HUES6 (cell line): ENCODE results near the gene CSRP3.
A peak's percentile ranks its signal among the peaks of the same experiment; 100 is the strongest.

ENCODE experiments used
- H3K27ac ChIP-seq: 2 replicates; pipeline ENCODE4 v1.7.0; 2013; ENCODE audit warnings: low read depth, mild to moderate bottlenecking, low read length, inconsistent platforms
- H3K27me3 ChIP-seq: 2 replicates; pipeline ENCODE4 v1.6.1; 2013; ENCODE audit warnings: low read length; ENCODE audit not compliant: control insufficient read depth, insufficient read depth
- H3K36me3 ChIP-seq: 2 replicates; pipeline ENCODE4 v1.6.1; 2013; ENCODE audit warnings: low read length; ENCODE audit not compliant: control insufficient read depth, insufficient read depth
- H3K4me1 ChIP-seq: 2 replicates; pipeline ENCODE4 v1.6.1; 2013; ENCODE audit warnings: low read length; ENCODE audit not compliant: control insufficient read depth, insufficient read depth
- H3K4me3 ChIP-seq: 2 replicates; pipeline ENCODE4 v1.5.1; 2013; ENCODE audit warnings: low read depth, low read length
- H3K9ac ChIP-seq: one replicate; pipeline ENCODE4 v1.6.1; 2013; ENCODE audit warnings: mild to moderate bottlenecking, low read length
- H3K9me3 ChIP-seq: 2 replicates; pipeline ENCODE4 v1.6.1; 2013; ENCODE audit warnings: low read depth, low read length; ENCODE audit not compliant: control insufficient read depth, insufficient read depth

Gene CSRP3

GRCh38 chr11:19201737-19202605, at the start of gene CSRP3:
TSS of gene CSRP3 (minus strand) at chr11:19201983. CDS start at chr11:19192448, 9,535 bp downstream.
- H3K9ac ChIP-seq: no peak within 1 kb of the TSS
- H3K27ac ChIP-seq: no peak within 1 kb of the TSS
- H3K4me3 ChIP-seq: no peak within 1 kb of the TSS
- no peaks in the 10 kb centered on the region for H3K27me3 ChIP-seq
- no peaks in the 10 kb centered on the region for H3K4me1 ChIP-seq
- peaks cover 6% of the 10 kb centered on the region; the same call in 1 of the 2 replicates for H3K9me3 ChIP-seq
- H3K36me3 ChIP-seq: no peaks in the 10 kb centered on the region

- Histone ChIP-seq H3K9me3 (peaks cover 6% of the 10 kb centered on the region; the same call in 1 of the 2 replicates), H3K9ac (no peak overlapping the region), H3K27me3 (no peaks in the 10 kb centered on the region), H3K4me3 (no peak overlapping the region), H3K4me1 (no peaks in the 10 kb centered on the region), H3K27ac (no peak overlapping the region), H3K36me3 (no peaks in the 10 kb centered on the region)
These were observed 49.8 kb upstream of the CSRP3 start for GRCh38 chr11:19251577-19251976.

GRCh38 chr11:19246816-19247215, 45.0 kb upstream of the CSRP3 start:
- Histone ChIP-seq H3K9me3 (peaks cover 3% of the 10 kb centered on the region; the same call in 1 of the 2 replicates), H3K4me1 (peaks cover 7% of the 10 kb centered on the region; the same call in 1 of the 2 replicates), H3K27ac (no peak overlapping the region), H3K4me3 (no peak overlapping the region), H3K9ac (no peak overlapping the region), H3K27me3 (peaks cover 31% of the 10 kb centered on the region), H3K36me3 (no peaks in the 10 kb centered on the region)

- Histone ChIP-seq H3K4me3 (no peak overlapping the region), H3K9ac (no peak overlapping the region), H3K27me3 (peaks cover 33% of the 10 kb centered on the region), H3K36me3 (no peaks in the 10 kb centered on the region), H3K4me1 (peaks cover 7% of the 10 kb centered on the region; the same call in 1 of the 2 replicates), H3K9me3 (peaks cover 3% of the 10 kb centered on the region; the same call in 1 of the 2 replicates), H3K27ac (no peak overlapping the region)
These were observed 43.6 kb upstream of the CSRP3 start for GRCh38 chr11:19245351-19245750.

- no peaks in the 10 kb centered on the region for H3K36me3 ChIP-seq
- peaks cover 7% of the 10 kb centered on the region; the same call in 1 of the 2 replicates for H3K4me1 ChIP-seq
- no peak overlapping the region for H3K27ac ChIP-seq
- H3K9me3 ChIP-seq: peaks cover under 1% of the 10 kb centered on the region; the same call in 1 of the 2 replicates
- H3K27me3 ChIP-seq: peaks cover 33% of the 10 kb centered on the region
- no peak overlapping the region for H3K9ac ChIP-seq
- H3K4me3 ChIP-seq: no peak overlapping the region
These were observed 42.8 kb upstream of the CSRP3 start for GRCh38 chr11:19244621-19245020.

DNA sequence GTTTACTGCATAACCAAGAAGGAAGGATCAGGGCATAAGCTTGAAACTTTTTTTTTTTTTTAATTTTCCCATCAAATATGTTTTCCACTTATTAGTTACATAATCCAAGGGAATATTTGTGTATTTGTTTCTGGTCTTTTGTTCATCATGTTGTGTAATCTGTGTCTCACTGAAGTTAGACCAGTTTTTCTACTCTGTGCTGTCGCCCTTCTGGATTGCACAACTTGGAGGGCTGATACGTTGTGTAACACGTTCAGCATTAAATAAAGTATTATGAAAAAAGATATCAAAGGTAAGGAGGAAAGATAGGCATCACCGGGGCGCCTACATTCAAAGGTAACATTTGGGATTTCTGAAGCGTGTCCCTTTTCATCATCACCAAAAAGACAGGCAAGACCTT, 42.3 kb upstream of the CSRP3 start:
- Histone ChIP-seq H3K9me3 (no peaks in the 10 kb centered on the region), H3K4me1 (peaks cover 7% of the 10 kb centered on the region; the same call in 1 of the 2 replicates), H3K27me3 (peaks cover 33% of the 10 kb centered on the region), H3K27ac (no peak overlapping the region), H3K36me3 (no peaks in the 10 kb centered on the region), H3K9ac (no peak overlapping the region), H3K4me3 (no peak overlapping the region)

DNA sequence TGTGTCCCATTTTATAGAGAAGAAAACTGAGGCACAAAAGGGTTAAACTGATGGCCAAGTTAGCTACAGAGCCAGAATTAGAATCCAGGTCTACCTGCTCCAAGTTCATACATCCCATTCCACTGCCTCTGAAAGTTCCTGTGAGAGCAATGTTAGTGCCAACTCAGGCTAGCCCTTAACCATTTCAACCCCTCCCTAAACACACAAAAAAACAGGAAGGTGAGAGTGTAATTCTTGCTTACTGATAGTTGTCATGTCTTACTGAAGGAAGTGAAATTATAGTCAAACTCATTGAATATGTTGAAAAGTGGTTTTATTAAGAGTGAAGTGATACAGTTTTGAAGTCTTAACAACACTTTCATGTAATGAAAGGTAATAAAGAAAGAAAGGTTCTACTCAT, 41.8 kb upstream of the CSRP3 start:
- H3K27ac ChIP-seq: no peak overlapping the region
- H3K36me3 ChIP-seq: no peaks in the 10 kb centered on the region
- no peak overlapping the region for H3K9ac ChIP-seq
- H3K4me1 ChIP-seq: peaks cover 7% of the 10 kb centered on the region; the same call in 1 of the 2 replicates
- no peaks in the 10 kb centered on the region for H3K9me3 ChIP-seq
- H3K27me3 ChIP-seq: peaks cover 33% of the 10 kb centered on the region
- H3K4me3 ChIP-seq: no peak overlapping the region

DNA sequence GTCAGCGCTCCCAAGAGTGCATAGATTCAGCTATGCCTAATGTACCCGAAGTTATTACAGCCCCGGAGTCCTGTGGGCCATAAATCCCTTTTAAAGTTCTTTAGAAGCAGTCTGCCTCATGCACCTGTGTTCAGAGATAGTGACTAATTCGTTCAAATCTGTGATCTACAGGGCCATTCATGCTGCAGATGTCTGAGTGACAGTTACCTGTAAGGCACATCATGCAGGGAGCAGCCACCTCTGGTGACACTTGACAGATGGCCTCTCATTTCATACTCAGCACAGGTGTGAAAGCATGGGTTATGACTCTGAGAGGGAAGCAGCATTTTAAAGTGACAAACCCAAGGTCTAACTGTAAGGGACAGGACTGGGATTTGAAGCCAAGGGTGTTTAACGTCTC, 41.4 kb upstream of the CSRP3 start:
- Histone ChIP-seq H3K27ac (no peak overlapping the region), H3K27me3 (peaks cover 33% of the 10 kb centered on the region), H3K36me3 (no peaks in the 10 kb centered on the region), H3K4me3 (peak overlapping the region; percentile 94; the same call in 1 of the 2 replicates), H3K9me3 (no peaks in the 10 kb centered on the region), H3K9ac (no peak overlapping the region), H3K4me1 (peaks cover 7% of the 10 kb centered on the region; the same call in 1 of the 2 replicates)

- Histone ChIP-seq H3K27me3 (peaks cover 33% of the 10 kb centered on the region), H3K4me1 (peaks cover 7% of the 10 kb centered on the region; the same call in 1 of the 2 replicates), H3K9me3 (no peaks in the 10 kb centered on the region), H3K4me3 (peak overlapping the region; percentile 94), H3K27ac (no peak overlapping the region), H3K9ac (peak overlapping the region; percentile 58), H3K36me3 (peaks cover 7% of the 10 kb centered on the region; the same call in 1 of the 2 replicates)
These were observed 40.6 kb upstream of the CSRP3 start for GRCh38 chr11:19242179-19242932.

GRCh38 chr11:19241260-19242178, 39.7 kb upstream of the CSRP3 start:
- peak overlapping the region; percentile 57; the same call in 1 of the 2 replicates for H3K27ac ChIP-seq
- peak overlapping the region; percentile 86 for H3K9ac ChIP-seq
- H3K4me3 ChIP-seq: peak overlapping the region; percentile 94
- H3K36me3 ChIP-seq: peaks cover 15% of the 10 kb centered on the region; the same call in 1 of the 2 replicates
- H3K27me3 ChIP-seq: peaks cover 33% of the 10 kb centered on the region
- H3K9me3 ChIP-seq: no peaks in the 10 kb centered on the region
- H3K4me1 ChIP-seq: peaks cover 7% of the 10 kb centered on the region; the same call in 1 of the 2 replicates
